Measurements from ENCODE around the gene CCDC13. TPM values are rescaled to one million over a fixed set of nuclear protein-coding genes. Genes with fewer than 3 reads are reported as not detected.
A peak's percentile ranks its signal among the peaks of the same experiment; 100 is the strongest.

The CCDC13 gene
- total and polyA plus RNA-seq, 2 of the 13 experiments (the other 11 are each of a cell fraction or from before 2014, with no cell fraction given), result 0.22 to 0.51 TPM

DNA sequence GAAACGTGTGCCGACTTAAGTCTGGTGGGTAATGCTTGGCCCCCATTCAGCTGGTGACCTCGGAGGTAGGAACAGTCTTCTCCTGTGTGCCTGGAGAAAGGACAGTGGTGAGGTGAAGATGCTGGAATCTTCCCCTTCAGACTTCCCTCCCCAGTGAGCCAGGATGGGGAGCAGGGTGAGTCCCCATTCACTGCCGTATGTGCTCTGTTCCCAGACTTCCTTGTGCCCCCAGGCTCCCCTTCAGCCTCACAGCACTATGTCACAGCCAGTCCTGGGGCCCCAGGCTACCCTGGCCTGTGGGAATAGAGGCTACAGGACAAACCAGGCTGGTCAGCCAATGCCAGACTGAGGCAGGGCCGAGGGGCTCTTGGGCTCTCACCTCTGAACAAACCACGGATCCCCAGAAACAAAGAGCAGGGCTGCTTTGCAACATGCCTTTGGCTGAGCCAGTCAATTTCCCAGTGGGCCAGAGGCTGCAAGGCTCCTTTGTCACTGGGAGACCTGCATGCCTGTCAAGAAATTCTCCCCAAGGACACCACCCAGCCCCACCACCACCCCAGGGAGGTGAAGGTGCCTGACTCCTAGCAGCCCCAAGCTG lies 38.7 kb downstream of the CCDC13 start:
- Histone ChIP-seq H2AFZ (ENCODE audit: low read length) (no peak overlapping the region), H4K20me1 (ENCODE audit: insufficient read depth, low read length) (no peaks in the 10 kb centered on the region), H3K4me1 (ENCODE audit: insufficient read depth, low read length) (peaks cover 66% of the 10 kb centered on the region), H3K27me3 (ENCODE audit: control insufficient read depth in 1 of 2, insufficient read depth in 2 of 2, low read length in 2 of 2) (no peaks in the 10 kb centered on the region), H3K9ac (ENCODE audit: insufficient read depth, low read depth, low read length) (no peak overlapping the region), H3K4me2 (ENCODE audit: low read depth, low read length) (no peak overlapping the region), H3K27ac (ENCODE audit: extremely low read length, insufficient read depth, low read length) (no peak overlapping the region), H3K79me2 (ENCODE audit: insufficient read depth, low read length) (no peaks in the 10 kb centered on the region), H3K9me3 (ENCODE audit: low read length) (no peaks in the 10 kb centered on the region), H3K4me3 (replicated peaks in 1 of 3; ENCODE audit: insufficient read depth in 1 of 3, low read depth in 2 of 3, low read length in 3 of 3) (no peak overlapping the region), H3K36me3 (replicated peaks in 1 of 2; ENCODE audit: control insufficient read depth in 1 of 2, insufficient read depth in 2 of 2, low read length in 2 of 2) (no peaks in the 10 kb centered on the region)
- no TSS peak for BruUV-seq (replicated peaks)
- intact Hi-C loops (cut with micrococcal nuclease; ENCODE audit: unreplicated experiment) (loop anchor here (5.0 kb wide), 2 partner anchors 82 to 132 kb away; partner anchors contain the start of genes NKTR and ZBTB47), in situ Hi-C loops (cut with HindIII; ENCODE audit: extremely low pct_ligation_motif_present, low pct_unique_long_range_greater_than_20kb) (no loop called here)
- ATAC-seq (no peak), FAIRE-seq (no peak), DNase-seq (ENCODE audit: low spot score) (no peak)
- CTCF ChIA-PET (ENCODE audit: low intra/inter-chr PET ratio, low total read pairs), result no interaction called here
- TF ChIP-seq LCORL (IDR thresholded peaks at IDR 0.05) (no peak), LCORL (CRISPR knock-in tag; IDR thresholded peaks at IDR 0.05) (no peak), ZNF274 (CRISPR knock-in tag; IDR thresholded peaks at IDR 0.05) (0 out of 2 replicates have a peak, but pooled peaks have one; percentile 21), ZMYM4 (CRISPR knock-in tag; IDR thresholded peaks at IDR 0.05) (no peak), ZNF883 (CRISPR knock-in tag; IDR thresholded peaks at IDR 0.05; ENCODE audit: not compliant biosample characterization) (peak; percentile 43)
- TF ChIP-seq, protein P1, sequence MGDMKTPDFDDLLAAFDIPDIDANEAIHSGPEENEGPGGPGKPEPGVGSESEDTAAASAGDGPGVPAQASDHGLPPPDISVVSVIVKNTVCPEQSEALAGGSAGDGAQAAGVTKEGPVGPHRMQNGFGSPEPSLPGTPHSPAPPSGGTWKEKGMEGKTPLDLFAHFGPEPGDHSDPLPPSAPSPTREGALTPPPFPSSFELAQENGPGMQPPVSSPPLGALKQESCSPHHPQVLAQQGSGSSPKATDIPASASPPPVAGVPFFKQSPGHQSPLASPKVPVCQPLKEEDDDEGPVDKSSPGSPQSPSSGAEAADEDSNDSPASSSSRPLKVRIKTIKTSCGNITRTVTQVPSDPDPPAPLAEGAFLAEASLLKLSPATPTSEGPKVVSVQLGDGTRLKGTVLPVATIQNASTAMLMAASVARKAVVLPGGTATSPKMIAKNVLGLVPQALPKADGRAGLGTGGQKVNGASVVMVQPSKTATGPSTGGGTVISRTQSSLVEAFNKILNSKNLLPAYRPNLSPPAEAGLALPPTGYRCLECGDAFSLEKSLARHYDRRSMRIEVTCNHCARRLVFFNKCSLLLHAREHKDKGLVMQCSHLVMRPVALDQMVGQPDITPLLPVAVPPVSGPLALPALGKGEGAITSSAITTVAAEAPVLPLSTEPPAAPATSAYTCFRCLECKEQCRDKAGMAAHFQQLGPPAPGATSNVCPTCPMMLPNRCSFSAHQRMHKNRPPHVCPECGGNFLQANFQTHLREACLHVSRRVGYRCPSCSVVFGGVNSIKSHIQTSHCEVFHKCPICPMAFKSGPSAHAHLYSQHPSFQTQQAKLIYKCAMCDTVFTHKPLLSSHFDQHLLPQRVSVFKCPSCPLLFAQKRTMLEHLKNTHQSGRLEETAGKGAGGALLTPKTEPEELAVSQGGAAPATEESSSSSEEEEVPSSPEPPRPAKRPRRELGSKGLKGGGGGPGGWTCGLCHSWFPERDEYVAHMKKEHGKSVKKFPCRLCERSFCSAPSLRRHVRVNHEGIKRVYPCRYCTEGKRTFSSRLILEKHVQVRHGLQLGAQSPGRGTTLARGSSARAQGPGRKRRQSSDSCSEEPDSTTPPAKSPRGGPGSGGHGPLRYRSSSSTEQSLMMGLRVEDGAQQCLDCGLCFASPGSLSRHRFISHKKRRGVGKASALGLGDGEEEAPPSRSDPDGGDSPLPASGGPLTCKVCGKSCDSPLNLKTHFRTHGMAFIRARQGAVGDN (CRISPR knock-in tag; IDR thresholded peaks at IDR 0.05), result 0 out of 2 replicates have a peak, but pooled peaks have one; percentile 4
- WGBS (ENCODE audit: low lambda C conversion rate), result no CpG with 5 or more reads among the region's 6 CpGs
- POLR2A ChIA-PET, result interaction anchor here (1.5 to 2.7 kb wide), 2 partner anchors 22 to 152 kb away, joined by 5 to 18 read pairs; no protein-coding TSS in a partner anchor

Measured in HepG2 (cell line).